Measurements from ENCODE around the gene CTRB1.

DNA sequence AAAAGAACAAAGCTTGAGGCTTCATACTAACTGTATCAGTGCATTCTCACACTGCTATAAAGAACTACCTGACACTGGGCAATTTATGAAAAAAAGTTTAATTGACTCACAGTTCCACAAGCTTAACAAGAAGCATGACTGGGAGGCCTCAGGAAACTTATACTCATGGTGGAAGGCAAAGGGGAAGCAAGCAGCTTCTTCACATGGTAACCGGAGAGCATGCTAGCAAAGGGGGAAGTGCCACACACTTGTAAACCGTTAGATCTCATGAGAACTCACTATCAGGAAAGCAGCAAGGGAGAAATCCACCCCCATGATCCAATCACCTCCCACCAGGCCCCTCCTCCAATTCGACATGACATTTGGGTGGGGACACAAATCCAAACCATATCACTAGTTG lies 37.2 kb upstream of the CTRB1 start:
- TF ChIP-seq, protein P1, sequence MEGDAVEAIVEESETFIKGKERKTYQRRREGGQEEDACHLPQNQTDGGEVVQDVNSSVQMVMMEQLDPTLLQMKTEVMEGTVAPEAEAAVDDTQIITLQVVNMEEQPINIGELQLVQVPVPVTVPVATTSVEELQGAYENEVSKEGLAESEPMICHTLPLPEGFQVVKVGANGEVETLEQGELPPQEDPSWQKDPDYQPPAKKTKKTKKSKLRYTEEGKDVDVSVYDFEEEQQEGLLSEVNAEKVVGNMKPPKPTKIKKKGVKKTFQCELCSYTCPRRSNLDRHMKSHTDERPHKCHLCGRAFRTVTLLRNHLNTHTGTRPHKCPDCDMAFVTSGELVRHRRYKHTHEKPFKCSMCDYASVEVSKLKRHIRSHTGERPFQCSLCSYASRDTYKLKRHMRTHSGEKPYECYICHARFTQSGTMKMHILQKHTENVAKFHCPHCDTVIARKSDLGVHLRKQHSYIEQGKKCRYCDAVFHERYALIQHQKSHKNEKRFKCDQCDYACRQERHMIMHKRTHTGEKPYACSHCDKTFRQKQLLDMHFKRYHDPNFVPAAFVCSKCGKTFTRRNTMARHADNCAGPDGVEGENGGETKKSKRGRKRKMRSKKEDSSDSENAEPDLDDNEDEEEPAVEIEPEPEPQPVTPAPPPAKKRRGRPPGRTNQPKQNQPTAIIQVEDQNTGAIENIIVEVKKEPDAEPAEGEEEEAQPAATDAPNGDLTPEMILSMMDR (IDR thresholded peaks at IDR 0.05) = no peak
- no peak for TF ChIP-seq POLR2A (IDR thresholded peaks at IDR 0.05)
